ENCODE measurements around the gene FAM120B. TPM values are rescaled to one million over a fixed set of nuclear protein-coding genes. Genes with fewer than 3 reads are reported as not detected.

The FAM120B gene
- total and polyA plus RNA-seq, 3 donors from 2014 or later: 33.8 to 62.2 (median 40.6) TPM

DNA sequence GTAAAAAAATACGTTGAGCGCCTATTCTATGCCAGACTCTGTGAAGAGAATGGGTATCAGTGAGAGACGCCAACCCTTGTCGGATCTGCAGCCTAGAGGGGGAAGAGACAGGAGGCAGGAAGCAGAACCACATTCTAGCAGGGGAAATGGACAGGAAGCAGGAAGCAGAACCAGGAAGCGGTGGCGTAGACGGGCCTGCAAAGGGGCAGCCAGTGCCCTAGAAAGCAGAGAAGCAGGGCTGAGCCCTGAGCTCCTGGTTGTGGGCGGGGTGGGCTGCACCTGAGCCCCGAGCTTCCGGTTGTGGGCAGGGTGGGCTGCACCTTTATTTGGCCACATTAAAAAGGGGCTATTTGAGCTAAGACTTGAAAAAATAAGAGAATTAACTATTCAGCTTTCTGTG lies 71.9 kb downstream of the FAM120B start:
- Histone ChIP-seq H3K4me1 (no peaks in the 10 kb centered on the region), H3K9me3 (no peaks in the 10 kb centered on the region), H3K27ac (no peak overlapping the region), H3K27me3 (no peaks in the 10 kb centered on the region), H3K4me3 (no peak overlapping the region), H3K36me3 (ENCODE audit: low read depth, missing control alignments) (no peaks in the 10 kb centered on the region)
- TF ChIP-seq POLR2A (IDR thresholded peaks at IDR 0.05): no peak
- TF ChIP-seq, protein P1, sequence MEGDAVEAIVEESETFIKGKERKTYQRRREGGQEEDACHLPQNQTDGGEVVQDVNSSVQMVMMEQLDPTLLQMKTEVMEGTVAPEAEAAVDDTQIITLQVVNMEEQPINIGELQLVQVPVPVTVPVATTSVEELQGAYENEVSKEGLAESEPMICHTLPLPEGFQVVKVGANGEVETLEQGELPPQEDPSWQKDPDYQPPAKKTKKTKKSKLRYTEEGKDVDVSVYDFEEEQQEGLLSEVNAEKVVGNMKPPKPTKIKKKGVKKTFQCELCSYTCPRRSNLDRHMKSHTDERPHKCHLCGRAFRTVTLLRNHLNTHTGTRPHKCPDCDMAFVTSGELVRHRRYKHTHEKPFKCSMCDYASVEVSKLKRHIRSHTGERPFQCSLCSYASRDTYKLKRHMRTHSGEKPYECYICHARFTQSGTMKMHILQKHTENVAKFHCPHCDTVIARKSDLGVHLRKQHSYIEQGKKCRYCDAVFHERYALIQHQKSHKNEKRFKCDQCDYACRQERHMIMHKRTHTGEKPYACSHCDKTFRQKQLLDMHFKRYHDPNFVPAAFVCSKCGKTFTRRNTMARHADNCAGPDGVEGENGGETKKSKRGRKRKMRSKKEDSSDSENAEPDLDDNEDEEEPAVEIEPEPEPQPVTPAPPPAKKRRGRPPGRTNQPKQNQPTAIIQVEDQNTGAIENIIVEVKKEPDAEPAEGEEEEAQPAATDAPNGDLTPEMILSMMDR (IDR thresholded peaks at IDR 0.05): no peak
- intact Hi-C loops (cut with DNase I; ENCODE audit: low total_unique reads): no loop called here
- no peak for DNase-seq
- WGBS, 2 donors: 76 to 89% methylated on average over 10 of the region's 10 CpGs

DNA sequence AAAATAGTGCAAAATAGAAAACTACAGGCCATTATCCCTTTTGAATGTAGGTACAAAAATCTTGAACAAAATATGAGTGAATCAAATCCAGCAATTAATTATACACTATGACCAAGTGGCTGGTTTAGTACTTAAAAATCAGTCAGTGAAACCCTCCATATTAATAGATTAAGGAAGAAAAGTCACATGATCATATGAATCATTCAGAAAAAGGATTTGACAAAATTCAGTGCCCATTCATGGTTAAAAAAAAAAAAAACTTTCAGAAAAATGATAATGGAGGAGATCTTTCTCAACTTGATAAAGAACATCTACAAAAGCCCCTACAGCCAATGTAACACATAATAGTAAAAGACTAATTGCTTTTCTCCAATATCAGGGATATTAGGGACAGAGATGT lies 75.0 kb downstream of the FAM120B start:
- TF ChIP-seq, protein P1 (IDR thresholded peaks at IDR 0.05): no peak
- TF ChIP-seq POLR2A (IDR thresholded peaks at IDR 0.05): no peak
- no peak for DNase-seq
- H3K4me3 ChIP-seq: no peak overlapping the region
- no peak overlapping the region for H3K27ac ChIP-seq
- intact Hi-C loops (cut with DNase I; ENCODE audit: low total_unique reads): no loop called here
- no peaks in the 10 kb centered on the region for H3K36me3 ChIP-seq (ENCODE audit: low read depth, missing control alignments)
- H3K27me3 ChIP-seq: no peaks in the 10 kb centered on the region
- no peaks in the 10 kb centered on the region for H3K9me3 ChIP-seq
- H3K4me1 ChIP-seq: no peaks in the 10 kb centered on the region

DNA sequence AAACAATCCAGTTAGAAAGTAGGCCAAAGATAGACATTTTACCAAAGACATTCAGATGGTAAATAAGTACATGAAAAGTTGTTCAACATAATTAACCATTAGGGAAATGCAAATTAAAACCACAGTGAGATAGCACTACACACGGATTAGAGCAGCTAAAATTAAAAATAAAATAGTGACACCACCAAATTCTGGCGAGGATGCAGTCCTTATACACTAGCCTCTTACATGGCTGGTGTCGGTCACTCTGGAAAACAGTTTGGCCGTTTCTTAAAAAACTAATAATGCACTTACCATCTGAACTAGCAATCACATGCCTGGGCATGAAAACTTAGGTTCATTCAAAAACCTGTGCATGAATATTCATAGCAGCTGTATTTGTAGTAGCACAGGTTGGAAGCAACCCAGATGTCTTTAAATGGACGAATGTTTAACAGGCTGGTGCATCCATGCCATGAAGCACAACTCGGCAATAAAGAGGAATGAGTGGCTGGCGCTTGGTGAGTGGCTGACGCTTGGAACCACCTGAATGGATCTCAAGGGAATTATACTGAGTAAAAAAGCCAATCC lies 77.0 kb downstream of the FAM120B start:
- no peak for DNase-seq
- Histone ChIP-seq H3K4me1 (no peaks in the 10 kb centered on the region), H3K9me3 (no peaks in the 10 kb centered on the region), H3K27ac (no peak overlapping the region), H3K36me3 (ENCODE audit: low read depth, missing control alignments) (no peaks in the 10 kb centered on the region), H3K4me3 (no peak overlapping the region), H3K27me3 (no peaks in the 10 kb centered on the region)
- intact Hi-C loops (cut with DNase I; ENCODE audit: low total_unique reads): no loop called here
- TF ChIP-seq, protein P1 (IDR thresholded peaks at IDR 0.05): no peak
- no peak for TF ChIP-seq POLR2A (IDR thresholded peaks at IDR 0.05)
- 91% methylated on average over 8 of the region's 8 CpGs for WGBS, 2 donors

DNA sequence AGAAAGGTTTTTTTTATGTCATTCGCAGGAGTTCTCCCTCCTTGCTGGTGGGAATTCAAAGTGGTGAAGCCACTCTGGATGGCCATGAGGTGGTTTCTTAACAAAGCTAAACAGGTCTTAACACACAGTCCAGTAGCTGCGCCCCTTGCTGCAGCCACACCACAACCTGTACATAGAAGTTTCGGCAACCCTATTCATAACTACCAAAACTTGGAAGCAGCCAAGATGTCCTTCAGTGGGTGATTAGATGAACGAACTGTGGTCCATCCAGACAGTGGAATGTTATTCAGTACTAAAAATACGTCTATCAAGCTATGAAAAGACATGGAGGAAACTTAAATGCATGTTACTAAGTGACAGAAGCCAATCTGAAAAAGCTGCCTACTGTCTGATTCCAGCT lies 78.9 kb downstream of the FAM120B start:
- H3K36me3 ChIP-seq (ENCODE audit: low read depth, missing control alignments): no peaks in the 10 kb centered on the region
- H3K4me1 ChIP-seq: no peaks in the 10 kb centered on the region
- WGBS, 2 donors: 84 to 91% methylated on average over 5 of the region's 5 CpGs
- DNase-seq: no peak
- H3K9me3 ChIP-seq: no peaks in the 10 kb centered on the region
- intact Hi-C loops (cut with DNase I; ENCODE audit: low total_unique reads): no loop called here
- no peak overlapping the region for H3K27ac ChIP-seq
- H3K27me3 ChIP-seq: no peaks in the 10 kb centered on the region
- no peak for TF ChIP-seq POLR2A (IDR thresholded peaks at IDR 0.05)
- TF ChIP-seq, protein P1 (IDR thresholded peaks at IDR 0.05): no peak
- no peak overlapping the region for H3K4me3 ChIP-seq

DNA sequence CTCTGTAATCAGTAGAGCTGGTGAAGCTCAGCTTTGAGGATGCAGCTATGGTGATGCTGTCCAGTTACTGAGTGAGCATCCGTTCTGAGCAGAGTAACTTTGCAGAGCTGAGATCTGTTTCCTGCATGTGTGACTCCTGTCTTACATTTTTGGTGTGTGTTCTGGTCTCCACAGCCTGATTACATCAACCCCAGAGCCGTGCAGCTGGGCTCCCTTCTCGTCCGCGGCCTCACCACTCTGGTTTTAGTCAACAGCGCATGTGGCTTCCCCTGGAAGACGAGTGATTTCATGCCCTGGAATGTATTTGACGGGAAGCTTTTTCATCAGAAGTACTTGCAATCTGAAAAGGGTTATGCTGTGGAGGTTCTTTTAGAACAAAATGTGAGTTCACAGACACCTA lies 81.6 kb downstream of the FAM120B start:
- Histone ChIP-seq H3K4me3 (no peak overlapping the region), H3K4me1 (no peaks in the 10 kb centered on the region), H3K9me3 (no peaks in the 10 kb centered on the region), H3K36me3 (ENCODE audit: low read depth, missing control alignments) (no peaks in the 10 kb centered on the region), H3K27ac (no peak overlapping the region), H3K27me3 (no peaks in the 10 kb centered on the region)
- intact Hi-C loops (cut with DNase I; ENCODE audit: low total_unique reads): no loop called here
- 96 to 98% methylated on average over 7 to 8 of the region's 8 CpGs for WGBS, 2 donors
- no peak for DNase-seq
- TF ChIP-seq, protein P1 (IDR thresholded peaks at IDR 0.05): no peak
- no peak for TF ChIP-seq POLR2A (IDR thresholded peaks at IDR 0.05)
